SJSA1 (cell line): ENCODE results near the gene TMEM200A. TPM values are rescaled to one million over a fixed set of nuclear protein-coding genes. Genes with fewer than 3 reads are reported as not detected.
A peak's percentile ranks its signal among the peaks of the same experiment; 100 is the strongest.

Source experiments
- DNase-seq, 2 experiments: peaks; one replicate each; pipeline ENCODE4 v3.0.0-alpha.2; 2015 to 2020; ENCODE audit warnings: low spot score in 2 of 2, low read depth in 1 of 2
- H3K27ac ChIP-seq: fragments of 250-450 bp; sonication (Bioruptor Pico); 2 replicates; pipeline ENCODE4 v1.5.1; 2020; ENCODE audit warnings: mild to moderate bottlenecking, moderate library complexity
- H3K27me3 ChIP-seq: fragments of 250-450 bp; sonication (Bioruptor Pico); replicated peaks from 2 replicates; pipeline ENCODE4 v1.5.1; 2020; ENCODE audit warnings: mild to moderate bottlenecking, moderate library complexity
- H3K36me3 ChIP-seq: fragments of 250-450 bp; sonication (Bioruptor Pico); 2 replicates; pipeline ENCODE4 v1.5.1; 2020; ENCODE audit warnings: mild to moderate bottlenecking
- H3K4me1 ChIP-seq: fragments of 250-450 bp; sonication (Bioruptor Pico); replicated peaks from 2 replicates; pipeline ENCODE4 v1.6.1; 2021; ENCODE audit warnings: mild to moderate bottlenecking
- H3K4me3 ChIP-seq: fragments of 250-450 bp; sonication (Bioruptor Pico); 2 replicates; pipeline ENCODE4 v1.5.1; 2020; ENCODE audit warnings: mild to moderate bottlenecking
- H3K9me3 ChIP-seq: fragments of 250-450 bp; sonication (Bioruptor Pico); replicated peaks from 2 replicates; pipeline ENCODE4 v1.5.1; 2020; ENCODE audit warnings: mild to moderate bottlenecking
- total RNA-seq: library from RNA; depleted of rRNA; stranded (reverse); fragments of >200 nt; shearing (Covaris generic); gene quantifications from 2 replicates; pipeline ENCODE4 v1.2.3, GENCODE V29; 2014

The TMEM200A gene
- total RNA-seq, 1 experiment from 2014 or later: 6.4 TPM

DNA sequence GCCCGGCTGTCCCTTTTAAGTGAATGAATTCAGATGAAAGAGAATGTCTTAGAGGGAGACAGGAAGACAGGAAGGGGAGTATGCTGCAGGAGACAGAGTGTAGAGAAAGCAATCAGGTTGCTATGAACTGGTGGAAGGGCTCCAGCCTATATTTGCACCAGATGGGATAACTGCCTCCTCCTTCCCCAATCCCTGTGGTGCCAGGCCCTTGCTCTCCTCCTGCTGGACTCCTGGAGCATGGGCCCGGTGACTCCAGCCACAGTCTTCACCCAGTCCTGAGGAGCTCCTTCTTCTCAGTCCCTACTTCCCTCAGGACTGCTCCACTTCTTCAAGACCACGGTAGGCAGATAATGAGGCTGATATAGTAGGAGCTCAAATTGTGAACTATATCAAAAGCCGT lies 91.8 kb downstream of the TMEM200A start:
- H3K9me3 ChIP-seq: no peaks in the 10 kb centered on the region
- no peak for DNase-seq

DNA sequence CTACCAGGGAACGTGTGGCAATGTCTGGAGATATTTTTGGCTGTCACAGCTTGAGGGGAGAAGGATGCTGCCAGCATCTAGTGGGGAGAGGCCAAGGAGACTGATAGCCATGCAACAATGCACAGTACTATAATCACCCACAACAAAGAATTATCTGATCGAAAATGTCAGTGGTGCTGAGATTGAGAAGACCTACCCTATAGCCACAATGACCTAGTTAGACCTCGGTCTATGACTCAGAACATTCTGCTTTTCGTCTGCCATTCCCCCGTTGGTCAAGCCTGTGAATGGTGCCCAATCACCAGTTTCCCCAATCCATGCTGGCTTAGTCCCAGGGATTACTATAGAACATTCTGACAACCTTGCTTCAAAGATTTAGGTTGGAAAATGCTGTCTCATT lies 93.5 kb downstream of the TMEM200A start:
- Histone ChIP-seq H3K27ac (no peak overlapping the region), H3K9me3 (no peaks in the 10 kb centered on the region), H3K27me3 (no peaks in the 10 kb centered on the region), H3K4me3 (no peak overlapping the region), H3K4me1 (no peaks in the 10 kb centered on the region), H3K36me3 (no peaks in the 10 kb centered on the region)
- DNase-seq: no peak

More for the DNA sequence above, 91.8 kb downstream of the TMEM200A start:
- H3K27me3 ChIP-seq: no peaks in the 10 kb centered on the region
- no peaks in the 10 kb centered on the region for H3K36me3 ChIP-seq
- H3K4me1 ChIP-seq: no peaks in the 10 kb centered on the region; the same call in 1 of the 2 replicates
- H3K27ac ChIP-seq: no peak overlapping the region
- H3K4me3 ChIP-seq: no peak overlapping the region

DNA sequence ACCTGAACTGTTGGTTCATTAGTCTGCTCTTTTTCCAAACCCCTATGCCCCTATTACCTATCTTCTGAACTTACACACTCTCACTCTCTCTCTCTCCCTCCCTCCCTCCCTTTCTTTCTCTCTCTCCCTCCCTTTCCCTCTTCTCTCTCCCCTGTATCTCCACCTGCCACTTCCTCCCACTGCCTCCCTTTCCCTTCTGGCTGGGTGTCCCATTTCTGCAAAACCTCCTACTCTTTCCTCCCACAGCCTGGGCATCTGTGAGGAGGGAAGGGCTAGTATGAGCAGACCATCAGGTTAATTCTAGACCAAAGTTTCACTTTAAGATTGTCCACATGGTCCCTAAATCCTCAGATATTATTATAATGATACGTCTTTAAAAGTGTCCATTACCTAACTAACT lies 95.1 kb downstream of the TMEM200A start:
- Histone ChIP-seq H3K9me3 (no peaks in the 10 kb centered on the region), H3K4me3 (no peak overlapping the region), H3K4me1 (no peaks in the 10 kb centered on the region), H3K36me3 (no peaks in the 10 kb centered on the region), H3K27me3 (no peaks in the 10 kb centered on the region), H3K27ac (no peak overlapping the region)
- DNase-seq: no peak

DNA sequence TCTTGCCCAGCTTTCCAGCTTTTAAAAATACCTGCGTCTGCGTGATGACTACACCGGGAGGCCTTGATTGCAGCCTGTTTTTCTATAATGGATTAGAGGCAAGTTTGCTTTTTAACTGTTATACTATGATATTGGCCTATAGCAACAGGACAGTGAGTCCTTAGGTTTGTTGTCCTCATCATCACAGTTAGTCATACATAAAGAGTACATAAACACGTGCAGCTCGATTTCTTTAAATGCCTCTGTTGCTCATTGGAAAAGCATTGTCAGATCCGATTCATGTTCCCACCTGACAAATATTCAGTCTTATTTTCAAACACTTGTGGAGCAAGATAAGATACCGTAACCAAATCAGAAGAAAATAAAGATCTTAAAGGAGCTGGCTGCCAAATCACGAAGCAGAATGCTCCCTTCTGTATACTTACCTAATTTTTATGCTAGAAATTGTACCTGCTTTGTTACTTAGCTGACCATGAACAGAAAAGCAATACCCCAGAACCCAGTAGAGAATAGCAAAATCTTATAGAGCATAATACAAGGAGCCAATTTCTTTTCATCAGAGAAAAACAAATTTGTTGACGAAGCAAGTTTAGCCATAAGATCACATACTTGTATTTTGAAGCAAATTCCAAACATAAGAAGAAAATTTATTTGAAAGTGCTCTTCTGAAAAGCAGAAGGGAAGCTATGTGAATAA lies 100.4 kb downstream of the TMEM200A start:
- Histone ChIP-seq H3K27ac (no peak overlapping the region), H3K4me3 (no peak overlapping the region), H3K4me1 (peaks cover 10% of the 10 kb centered on the region), H3K9me3 (no peaks in the 10 kb centered on the region), H3K36me3 (no peaks in the 10 kb centered on the region), H3K27me3 (no peaks in the 10 kb centered on the region)
- DNase-seq: no peak

DNA sequence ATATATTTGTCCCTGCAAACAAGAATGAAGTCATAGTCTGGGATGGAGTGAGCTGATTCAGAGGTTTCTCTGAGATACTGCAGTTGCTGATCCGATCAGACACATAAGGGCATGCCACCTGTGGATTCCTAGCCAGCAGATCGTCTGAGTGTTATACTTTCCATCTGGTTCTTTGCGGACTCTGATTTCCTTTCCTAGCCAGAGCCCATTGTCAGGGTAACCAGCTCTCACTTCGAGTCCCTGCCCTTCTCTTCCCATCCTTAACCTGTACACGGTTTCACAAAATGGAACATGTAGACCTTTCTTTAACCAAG lies 100.9 kb downstream of the TMEM200A start:
- Histone ChIP-seq H3K4me1 (peaks cover 11% of the 10 kb centered on the region), H3K36me3 (no peaks in the 10 kb centered on the region), H3K27me3 (no peaks in the 10 kb centered on the region), H3K27ac (no peak overlapping the region), H3K9me3 (no peaks in the 10 kb centered on the region), H3K4me3 (no peak overlapping the region)
- DNase-seq: no peak

DNA sequence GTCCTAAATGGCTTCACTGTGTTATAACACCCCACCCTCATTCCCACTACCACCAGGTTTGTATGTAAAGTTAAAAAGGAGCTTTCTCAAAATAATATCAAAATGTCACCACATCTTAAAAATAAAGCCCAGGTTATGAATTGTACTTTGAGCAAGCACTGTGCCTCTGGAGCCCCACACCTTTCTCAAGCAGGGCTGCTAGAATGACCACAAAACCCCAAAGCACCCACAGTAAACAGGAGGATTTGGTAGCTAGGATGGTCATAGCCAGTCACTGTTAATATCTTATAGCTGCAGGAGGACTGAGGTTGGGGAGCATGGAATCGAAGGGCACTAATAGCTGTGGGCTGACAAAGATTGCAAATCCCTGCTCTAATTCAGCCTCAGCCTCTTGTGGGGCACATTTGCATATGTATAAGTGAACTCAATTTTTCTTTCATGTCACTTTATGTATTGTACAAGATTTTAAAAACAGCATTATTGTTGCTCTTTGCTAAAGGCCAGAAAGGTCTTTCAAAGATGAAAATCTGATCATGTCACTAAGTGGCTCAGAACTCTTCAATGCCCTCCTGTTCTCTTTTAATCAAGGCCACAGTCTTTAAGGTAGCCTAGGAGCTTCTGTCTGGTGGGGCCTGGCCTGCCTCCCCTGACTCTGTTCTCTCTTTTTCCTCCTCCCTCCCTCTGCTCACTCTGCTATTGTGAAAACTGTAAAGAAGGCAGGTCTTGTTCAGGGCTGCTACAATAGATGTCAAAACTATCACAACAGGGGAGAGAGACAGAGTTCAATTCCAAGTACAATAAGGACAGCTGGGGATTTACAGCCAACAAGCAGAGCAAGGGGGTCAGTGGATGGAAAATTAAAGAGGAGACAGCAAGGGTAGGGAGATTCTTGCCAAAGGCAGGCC lies 101.6 kb downstream of the TMEM200A start:
- Histone ChIP-seq H3K27ac (no peak overlapping the region), H3K9me3 (no peaks in the 10 kb centered on the region), H3K4me1 (peaks cover 11% of the 10 kb centered on the region), H3K27me3 (no peaks in the 10 kb centered on the region), H3K4me3 (no peak overlapping the region), H3K36me3 (no peaks in the 10 kb centered on the region)
- no peak for DNase-seq

DNA sequence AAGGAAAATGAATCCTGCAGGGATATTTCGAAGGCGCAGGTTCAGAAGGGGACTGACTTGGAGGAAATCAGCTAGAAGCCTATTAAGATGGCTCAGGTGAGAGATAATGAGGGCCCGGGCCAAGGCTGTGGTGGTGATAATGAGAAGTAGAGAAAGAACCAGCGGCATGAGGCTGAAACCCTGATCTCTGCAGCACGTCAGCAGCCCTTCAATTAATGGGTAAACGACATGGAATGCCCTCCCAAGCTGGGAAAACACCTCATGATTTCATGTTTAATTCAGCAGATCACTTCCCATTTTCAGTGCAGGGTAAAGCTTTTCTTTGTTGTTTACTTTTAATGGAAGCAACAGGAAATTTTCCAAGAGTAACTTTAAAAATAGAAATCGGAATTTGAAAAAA lies 104.9 kb downstream of the TMEM200A start:
- Histone ChIP-seq H3K4me1 (peaks cover 11% of the 10 kb centered on the region), H3K27ac (no peak overlapping the region), H3K36me3 (no peaks in the 10 kb centered on the region), H3K27me3 (no peaks in the 10 kb centered on the region), H3K4me3 (no peak overlapping the region), H3K9me3 (no peaks in the 10 kb centered on the region)
- DNase-seq: peak in 1 of 2 experiments; percentile 10

DNA sequence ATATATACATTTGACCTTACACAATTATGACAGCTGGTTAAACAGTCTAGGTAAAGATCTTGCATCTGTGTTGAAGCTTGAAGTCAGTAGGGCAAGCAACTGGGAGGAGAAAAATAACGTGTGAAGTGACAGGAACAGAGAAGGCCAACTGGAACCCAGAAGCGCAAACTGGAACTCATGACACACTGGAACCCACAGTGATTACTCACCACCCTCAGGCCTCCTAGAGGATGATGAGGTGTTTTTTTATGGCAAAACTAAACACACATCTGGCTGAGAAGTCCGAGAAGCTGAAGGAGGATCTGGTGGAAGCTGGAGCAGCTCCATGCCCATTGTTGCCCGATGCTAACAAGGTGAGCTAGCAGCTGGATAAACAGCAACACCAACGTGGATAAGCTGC lies 108.1 kb downstream of the TMEM200A start:
- H3K27ac ChIP-seq: no peak overlapping the region
- peaks cover 11% of the 10 kb centered on the region for H3K4me1 ChIP-seq
- H3K4me3 ChIP-seq: no peak overlapping the region
- H3K27me3 ChIP-seq: no peaks in the 10 kb centered on the region
- H3K9me3 ChIP-seq: no peaks in the 10 kb centered on the region
- no peaks in the 10 kb centered on the region for H3K36me3 ChIP-seq
- peak in 1 of 2 experiments; percentile 20 for DNase-seq

DNA sequence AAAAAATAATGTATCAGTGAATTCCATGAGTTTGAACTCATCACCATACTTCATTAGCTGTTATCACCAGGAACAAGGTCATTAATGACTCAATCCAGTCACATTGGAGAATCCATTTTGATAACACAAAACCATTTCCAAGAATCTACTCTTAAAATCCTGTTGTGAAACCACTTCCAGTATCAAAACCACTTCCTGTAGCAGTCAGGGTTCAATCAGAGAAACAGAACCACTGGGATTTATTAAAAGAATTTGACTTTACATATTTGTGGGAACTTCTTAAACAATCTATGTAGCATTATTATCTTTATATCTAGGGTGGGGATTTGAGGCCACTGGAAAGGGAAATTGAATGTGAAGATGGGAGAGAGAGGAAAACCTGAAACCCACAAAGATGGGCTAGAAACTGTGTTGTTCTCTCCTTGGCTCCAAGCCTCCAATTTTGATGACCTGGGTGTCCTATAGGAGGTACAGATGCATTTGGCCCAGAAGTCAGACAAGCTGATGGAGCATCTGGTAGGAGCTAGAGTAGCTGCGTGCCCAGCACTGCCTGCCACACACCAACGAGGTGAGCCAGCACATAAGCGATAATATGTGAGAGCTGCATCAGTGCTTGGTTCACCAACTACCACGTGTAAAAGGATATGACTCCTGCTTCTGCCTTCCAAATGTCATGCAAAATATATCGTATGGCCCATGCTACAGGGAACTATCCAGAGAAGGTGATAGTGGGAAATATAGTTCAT lies 117.0 kb downstream of the TMEM200A start:
- Histone ChIP-seq H3K4me1 (no peaks in the 10 kb centered on the region), H3K9me3 (no peaks in the 10 kb centered on the region), H3K4me3 (no peak overlapping the region), H3K36me3 (no peaks in the 10 kb centered on the region), H3K27me3 (no peaks in the 10 kb centered on the region), H3K27ac (no peak overlapping the region)
- no peak for DNase-seq

DNA sequence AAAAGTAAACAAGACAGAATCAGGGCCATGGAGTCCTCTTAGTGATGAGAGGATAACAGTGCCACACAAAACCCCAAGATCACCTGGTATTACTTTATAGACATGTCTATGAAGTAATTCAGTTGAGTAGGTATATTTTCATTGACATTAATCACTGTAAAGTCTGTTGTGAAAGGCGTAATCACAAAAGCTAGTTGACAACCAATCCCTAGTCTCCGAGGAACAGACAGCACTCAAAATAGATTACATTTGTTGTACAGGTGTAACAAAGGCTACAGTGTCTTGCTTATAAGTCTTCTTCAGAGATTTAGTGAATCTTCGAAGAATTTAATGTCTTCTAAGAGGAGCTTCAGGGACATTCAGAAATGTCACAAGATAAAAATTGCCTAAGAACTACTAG lies 120.1 kb downstream of the TMEM200A start:
- Histone ChIP-seq H3K4me3 (no peak overlapping the region), H3K9me3 (no peaks in the 10 kb centered on the region), H3K4me1 (no peaks in the 10 kb centered on the region), H3K36me3 (no peaks in the 10 kb centered on the region), H3K27ac (no peak overlapping the region), H3K27me3 (no peaks in the 10 kb centered on the region)
- DNase-seq: no peak

DNA sequence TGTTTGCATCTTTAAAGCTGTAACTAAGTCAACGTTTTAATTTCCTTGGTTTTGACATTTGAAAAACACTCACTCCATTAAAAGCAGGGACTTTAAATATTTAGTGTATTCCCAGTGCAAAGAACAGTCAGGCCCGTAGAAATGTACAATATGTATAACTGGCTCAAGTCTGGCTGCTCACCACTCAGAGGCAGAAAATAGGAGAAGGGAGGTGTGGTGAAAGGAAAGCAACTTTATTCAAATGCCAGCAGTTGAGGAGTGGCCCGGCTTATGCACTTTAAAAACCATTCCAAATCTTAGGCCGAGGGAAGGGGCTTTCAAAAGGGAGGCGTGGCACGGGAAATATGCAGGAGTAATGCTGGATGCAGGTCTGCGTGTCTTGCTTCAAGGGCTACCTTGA lies 120.6 kb downstream of the TMEM200A start:
- Histone ChIP-seq H3K27me3 (no peaks in the 10 kb centered on the region), H3K27ac (no peak overlapping the region), H3K9me3 (no peaks in the 10 kb centered on the region), H3K4me3 (no peak overlapping the region), H3K4me1 (no peaks in the 10 kb centered on the region), H3K36me3 (no peaks in the 10 kb centered on the region)
- DNase-seq: no peak

DNA sequence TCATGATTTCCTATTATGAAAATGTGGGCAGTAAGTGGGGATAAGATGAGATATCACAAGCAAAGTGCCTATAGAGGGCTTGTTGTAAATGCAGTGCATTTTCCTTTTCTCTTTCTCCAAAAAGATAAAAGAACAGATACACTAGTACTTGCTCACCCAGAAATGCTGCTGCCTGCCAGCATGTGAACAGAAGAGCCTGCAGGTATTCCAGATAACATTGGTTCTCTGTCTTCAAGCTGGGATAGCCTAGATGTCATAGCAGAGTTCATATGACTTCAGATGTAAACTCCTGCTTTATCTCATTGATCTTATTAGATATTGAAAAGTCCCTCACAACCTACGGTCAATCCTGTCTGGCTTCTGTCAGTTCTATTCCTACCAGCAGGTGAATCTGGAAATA lies 123.7 kb downstream of the TMEM200A start:
- H3K4me1 ChIP-seq: no peaks in the 10 kb centered on the region
- no peak overlapping the region for H3K4me3 ChIP-seq
- no peak overlapping the region for H3K27ac ChIP-seq
- H3K27me3 ChIP-seq: no peaks in the 10 kb centered on the region
- no peaks in the 10 kb centered on the region for H3K9me3 ChIP-seq
- H3K36me3 ChIP-seq: no peaks in the 10 kb centered on the region
- DNase-seq: no peak
